HG02938 (cell line): Measurements from ENCODE around the gene FLT3.
"Not testable (repeated sequence)": the region's sequence is repeated elsewhere in the genome, so short reads cannot be mapped to it uniquely, and the experiment has no call there.

Source experiments
- ATAC-seq: cut with Tn5 transposase; IDR thresholded peaks from one replicate; pipeline ENCODE4 v1.9.1; 2021; ENCODE audit warnings: mild to moderate bottlenecking, moderate library complexity; ENCODE audit not compliant: unreplicated experiment

The FLT3 gene

DNA sequence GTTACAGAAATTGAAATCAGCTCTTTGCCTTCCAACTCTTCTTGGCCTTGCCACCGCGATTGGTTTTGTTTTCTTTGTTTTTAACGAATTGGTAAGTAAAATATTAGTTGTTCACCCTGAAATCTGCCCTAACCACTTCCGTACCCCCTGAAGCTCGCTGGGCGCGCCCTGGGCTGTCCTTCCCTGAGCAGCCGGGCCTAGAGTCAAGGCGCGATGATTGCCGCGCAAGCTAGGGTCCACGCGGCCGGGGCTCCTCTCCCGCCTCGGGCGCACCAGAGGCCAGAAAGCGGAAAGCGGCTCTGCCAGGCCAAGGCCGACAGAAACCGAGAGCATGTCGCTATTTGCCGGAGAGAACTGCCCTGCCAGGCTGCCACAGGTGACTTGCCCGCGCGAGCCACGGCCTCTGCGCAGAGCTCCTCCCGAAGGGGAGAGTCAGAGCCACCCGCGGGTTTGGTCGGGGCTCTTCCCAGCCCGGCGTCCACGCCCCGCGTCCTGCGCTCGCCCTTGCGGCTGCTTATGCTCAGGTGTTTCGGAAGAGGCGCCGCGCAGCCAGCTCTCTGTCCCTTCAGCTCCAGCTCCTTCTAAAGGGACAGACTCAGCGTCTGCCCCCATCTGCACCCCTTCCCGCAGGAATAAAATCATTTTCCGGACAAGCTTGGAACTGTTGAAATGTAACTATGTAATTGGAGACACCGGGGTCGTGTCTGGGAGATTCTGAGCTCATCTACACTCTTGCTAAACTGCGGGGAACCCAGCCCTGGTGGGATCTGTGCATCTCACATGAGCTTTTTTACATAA is 124.6 kb downstream of the FLT3 start:
- ATAC-seq = no peak

DNA sequence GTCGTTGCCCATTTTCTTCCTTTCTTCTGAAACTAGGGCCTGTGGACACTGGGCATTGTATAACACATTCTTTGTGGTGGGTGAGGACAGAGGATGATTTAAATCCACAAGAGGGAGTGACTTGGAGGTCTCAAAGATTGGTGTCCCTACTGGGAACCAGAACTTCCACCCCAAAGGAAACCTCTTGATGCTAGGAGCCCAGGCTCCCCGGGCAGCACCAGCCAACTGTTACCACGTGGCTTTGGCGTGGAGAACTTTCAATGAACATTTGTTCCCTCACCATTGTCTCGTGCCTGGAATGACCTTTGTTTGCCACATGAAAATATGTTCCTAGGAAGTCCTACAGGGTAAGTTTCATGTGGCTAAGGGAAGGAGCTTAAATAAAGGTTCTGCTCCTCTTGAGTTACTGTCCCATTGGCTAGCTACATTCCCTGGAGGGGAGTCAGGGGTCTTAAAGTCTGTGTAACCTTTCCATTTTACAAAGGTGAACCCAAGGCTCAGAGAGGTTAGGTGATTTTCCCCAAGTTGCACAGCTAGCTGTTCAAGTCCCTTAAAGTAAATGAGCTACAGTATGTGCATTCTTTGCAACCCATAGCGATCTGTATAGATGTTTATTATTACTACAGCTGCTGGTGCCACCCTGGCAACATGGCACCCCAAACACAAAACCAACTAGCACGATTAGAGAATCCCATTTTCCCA is 126.3 kb downstream of the FLT3 start:
- ATAC-seq = no peak

DNA sequence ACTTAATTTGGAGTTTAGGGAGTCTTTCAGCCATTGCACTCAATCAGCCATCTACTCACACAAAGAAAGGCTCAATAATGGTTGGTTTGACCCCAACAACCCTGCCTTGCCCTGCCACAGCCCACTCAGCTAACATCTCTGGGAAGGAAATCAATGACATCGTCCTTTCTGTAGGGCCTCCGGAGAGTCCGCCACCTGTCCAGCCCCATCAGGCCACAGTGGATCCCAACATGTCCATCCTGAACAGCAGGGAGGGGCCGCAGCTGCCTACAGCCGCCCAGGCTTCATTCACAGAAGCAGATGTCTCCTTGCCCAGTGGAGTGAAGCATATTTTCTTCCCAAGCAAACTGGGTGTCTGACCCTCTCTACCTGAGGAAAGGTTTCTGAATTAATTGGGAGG is 127.1 kb downstream of the FLT3 start:
- no peak for ATAC-seq

DNA sequence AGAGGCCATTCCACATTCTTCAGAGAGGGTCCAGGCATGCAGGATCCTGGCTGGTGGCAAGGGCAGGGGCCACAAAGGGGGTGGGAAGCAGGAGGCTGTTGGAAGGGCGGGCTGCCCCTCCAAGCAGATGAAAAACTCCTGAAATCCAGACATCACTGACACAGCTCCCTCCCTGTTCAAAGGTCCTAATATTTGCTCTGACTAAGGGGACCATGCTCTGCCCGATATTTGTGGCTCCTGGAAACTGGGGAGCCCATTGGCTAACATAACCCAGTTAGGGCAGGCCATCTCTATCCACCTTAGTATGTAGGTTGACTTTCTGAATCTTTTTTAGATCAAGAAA is 127.9 kb downstream of the FLT3 start:
- ATAC-seq = no peak

DNA sequence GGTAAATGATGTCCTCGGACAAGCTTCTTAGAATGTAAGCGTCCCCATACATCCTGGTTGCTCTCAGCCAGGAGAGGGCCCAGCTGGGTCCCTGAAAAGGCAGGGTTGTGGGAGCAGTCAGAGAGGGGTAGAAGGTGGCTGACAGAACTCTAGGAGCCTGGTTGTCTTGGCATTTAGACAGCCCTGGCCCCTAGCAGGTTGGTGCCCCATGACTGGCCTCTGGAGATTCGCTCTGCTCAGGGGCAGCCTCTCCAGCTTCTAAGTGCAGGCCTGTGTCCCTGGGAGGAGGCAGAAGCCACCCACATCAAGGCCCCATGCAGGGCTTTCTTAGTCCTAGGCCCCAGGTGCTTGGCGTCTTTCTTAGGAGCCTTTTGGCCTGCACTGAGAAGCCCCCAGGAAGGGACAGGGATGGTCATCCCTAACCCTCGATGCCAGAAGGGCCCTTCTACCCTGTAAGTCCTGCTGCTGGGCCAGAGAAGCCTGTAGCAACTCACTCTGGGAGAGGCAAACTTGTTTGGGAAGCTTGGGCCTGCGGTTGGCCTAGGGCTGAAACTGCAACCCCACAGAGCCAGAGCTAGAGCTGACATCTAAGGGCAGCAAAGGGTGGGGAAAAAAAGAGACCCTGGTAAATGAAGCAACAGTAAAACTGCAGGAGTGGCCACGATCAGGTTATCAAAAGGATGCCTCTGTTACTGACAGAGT is 128.4 kb downstream of the FLT3 start:
- ATAC-seq = no peak

DNA sequence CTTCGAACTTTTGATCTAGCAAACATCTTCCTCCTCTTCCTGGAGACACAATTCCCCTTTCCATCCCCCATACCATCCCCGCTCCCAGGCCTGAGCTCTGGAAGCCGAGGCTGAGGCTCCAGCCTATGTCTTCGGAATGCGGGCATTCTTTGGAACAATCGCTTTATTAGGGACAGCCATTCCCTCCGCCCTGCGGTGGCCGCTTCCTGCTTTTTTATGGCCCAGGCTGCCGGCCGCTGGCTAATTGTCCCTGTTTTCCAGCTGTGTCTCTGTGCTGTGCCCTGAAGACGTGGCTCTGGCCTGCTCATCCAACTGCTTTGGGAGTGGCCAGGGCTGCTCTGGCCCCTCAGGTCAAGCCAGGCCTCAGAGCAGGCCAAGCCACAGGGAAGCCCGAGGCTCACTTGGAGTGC is 129.1 kb downstream of the FLT3 start:
- ATAC-seq = no peak

DNA sequence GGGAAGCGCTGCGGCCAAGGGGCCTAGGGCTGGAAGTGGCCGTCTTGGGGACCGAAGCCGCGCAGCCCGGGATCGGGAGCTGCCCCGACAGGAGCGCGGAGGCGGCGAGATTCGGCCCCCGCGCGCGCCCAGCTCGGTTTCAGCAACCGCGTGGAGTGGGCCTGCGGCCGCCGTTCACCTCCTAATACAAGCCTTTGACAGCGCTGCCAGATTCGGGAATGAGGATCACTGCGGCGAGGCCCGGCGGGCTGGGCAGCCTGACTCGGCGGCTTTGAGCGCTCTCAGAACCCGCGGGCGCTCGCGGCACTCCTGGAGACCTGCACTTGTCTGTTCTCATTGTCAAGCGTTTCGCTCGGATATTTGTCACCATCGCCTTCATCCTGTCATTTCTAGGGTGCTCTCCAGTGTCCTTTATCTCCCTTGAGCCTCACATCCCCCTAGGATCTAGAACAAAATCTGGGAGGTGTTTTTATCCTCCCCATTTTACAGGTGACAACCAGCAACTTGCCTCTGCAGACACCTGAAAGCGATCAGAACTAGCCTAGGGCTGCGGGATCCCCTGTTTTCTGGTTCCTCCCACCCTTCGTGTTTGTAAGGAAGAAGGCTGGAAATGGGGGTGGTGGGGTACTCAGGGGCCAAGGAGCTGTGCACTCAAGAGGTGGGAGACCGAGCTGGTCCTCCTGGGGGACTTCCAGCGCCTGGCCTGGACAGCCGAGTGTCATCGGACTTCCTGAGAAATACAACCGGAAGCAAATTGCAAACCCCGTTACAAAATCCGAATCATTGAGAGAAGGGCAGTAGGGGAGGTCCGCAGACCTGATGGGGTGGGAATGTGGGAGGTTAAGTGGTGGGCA is 129.8 kb downstream of the FLT3 start:
- no peak for ATAC-seq

DNA sequence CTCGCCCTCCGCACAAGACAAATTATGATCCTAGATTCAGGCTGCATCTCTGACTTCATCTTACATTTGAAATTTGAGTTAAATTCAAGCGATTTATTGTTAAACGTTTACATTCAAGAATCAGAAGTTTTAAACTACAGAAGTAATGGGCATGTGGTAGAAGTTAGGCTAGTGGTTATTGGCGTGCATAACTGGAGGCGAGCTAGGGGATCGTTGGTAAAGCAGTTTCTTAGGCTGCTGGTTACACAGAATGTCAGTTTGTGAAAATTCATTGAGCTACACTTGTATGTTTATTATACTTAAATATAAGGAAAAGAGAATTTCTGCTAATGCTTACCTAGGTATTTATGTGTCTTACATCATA is 130.5 kb downstream of the FLT3 start:
- no peak for ATAC-seq

DNA sequence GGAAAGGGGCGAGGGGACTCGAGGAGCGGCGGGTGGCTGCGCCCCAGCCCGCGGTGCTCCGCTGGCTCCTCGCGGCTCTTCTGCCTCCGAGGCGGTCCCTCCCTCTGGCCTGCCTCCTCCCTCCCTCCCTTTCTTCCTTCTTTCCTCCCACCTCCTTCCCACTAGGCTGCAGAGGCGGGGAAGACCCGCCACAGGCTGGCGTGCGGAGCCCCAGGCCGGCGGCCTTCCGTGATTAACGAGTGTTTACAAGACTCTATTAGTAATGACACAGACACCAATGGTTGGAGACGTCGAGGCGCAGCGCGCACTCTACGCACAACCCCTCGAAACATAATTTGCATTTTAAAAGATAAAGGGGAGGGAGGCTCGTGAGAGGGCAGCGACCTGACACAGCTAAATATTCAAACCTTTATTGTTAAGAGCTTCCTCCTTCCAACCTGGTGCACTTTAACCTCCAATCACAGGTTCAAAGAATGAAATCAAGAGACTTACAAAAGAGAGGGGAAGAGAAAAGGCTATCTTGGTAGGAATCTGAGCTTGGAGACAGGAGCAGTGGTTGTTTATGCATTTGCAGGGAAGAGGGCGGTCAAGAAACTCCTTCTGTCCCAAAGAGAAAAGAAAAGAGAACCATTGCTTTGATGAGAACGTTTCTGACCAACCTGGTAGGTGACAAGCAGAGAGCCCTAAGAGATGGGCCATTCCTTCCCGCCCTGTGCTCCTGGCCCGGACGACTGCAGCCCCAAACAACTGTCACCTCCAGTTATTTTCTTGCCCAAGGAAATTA is 131.1 kb downstream of the FLT3 start, which contains the start of gene CDX2:
Gene CDX2, minus strand, starts transcription at position 234 of the 784 bp plus-strand sequence. CDS start 309 bp downstream, outside the sequence.
- no peak for ATAC-seq

DNA sequence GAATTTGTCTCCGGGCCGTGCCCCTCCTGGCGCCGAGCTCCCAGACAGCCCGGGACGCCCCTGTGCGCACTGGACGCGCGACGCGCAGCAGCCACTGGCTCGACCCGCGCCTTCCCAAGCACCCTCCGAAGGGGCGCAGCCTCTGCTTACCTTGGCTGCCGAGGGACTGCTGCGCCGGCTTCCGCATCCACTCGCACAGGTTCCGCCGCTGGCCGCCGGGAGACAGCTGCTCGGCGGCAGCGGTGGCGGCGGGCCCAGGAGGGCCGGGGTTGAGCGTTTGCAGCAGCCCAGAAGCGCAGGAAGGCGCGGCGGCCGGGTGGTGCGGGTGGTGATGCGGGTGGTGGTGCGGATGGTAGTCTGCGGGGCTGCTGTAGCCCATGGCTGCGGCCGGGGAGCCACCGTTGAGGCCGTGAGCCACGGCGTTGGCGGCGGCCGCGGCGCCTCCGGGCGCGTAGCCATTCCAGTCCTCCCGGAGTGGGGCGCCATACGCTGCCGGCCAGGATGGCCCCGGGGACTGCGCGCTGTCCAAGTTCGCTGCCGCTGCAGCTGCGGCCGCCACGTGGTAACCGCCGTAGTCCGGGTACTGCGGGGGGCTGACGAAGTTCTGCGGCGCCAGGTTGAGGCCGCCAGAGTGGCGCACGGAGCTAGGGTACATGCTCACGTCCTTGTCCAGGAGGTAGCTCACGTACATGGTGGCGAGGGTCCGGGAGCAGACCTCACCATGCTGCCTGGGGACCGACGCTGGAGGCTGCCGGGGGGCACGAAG is 131.9 kb downstream of the FLT3 start:
- no peak for ATAC-seq

DNA sequence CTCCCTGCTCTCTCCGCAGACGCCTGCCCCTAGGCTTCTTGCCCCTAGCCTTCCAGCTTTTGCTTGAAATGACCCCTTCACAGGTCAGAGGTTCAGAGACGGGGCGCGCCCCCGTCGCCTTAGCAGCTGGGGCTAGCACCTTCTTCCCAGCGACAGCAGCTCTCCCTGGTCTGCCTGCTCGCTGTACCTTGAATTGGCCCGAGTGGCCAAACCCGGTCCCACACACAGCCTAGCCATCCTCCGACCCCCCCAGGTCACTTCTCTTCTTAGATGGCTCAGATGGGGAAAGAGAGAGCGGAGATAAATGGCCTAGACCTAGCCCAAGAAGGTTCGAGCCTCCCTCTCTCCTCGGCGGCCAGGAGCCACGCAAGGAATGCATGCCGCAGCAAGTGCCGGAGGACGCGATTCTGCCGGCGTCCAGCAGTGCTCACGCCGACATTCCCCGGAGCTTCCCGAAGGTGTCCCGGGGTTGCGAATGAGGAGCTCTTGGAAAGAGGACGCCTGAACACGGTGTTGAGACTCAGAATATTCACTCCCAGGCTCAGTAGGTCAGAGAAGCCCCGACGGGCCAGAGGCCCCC is 132.6 kb downstream of the FLT3 start:
- no peak for ATAC-seq

DNA sequence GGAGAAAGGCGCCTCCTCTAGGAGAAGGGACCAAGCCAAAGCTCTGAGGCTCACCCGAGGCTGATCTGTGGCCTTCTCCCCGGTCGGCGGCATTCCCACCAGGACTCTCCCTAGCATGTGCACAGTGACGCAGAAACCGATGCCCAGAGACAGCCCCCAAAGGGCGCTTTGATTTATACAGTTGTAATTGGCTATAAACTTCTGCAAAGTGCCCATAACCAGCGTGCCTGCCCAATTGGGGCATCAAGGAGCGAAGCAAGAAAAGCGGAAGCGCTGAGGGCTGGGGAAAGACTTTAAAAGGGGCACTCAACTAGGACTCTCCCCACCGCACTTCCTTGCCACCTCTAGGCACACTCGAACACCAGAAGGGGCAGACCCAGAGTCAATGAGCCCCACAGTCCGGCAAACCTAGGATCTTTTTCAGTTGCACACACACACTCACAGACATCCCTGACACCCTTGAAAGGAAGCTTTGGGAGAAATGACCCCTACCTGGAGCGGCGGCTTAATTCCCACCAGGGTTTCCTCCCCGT is 133.1 kb downstream of the FLT3 start:
- ATAC-seq = no peak

DNA sequence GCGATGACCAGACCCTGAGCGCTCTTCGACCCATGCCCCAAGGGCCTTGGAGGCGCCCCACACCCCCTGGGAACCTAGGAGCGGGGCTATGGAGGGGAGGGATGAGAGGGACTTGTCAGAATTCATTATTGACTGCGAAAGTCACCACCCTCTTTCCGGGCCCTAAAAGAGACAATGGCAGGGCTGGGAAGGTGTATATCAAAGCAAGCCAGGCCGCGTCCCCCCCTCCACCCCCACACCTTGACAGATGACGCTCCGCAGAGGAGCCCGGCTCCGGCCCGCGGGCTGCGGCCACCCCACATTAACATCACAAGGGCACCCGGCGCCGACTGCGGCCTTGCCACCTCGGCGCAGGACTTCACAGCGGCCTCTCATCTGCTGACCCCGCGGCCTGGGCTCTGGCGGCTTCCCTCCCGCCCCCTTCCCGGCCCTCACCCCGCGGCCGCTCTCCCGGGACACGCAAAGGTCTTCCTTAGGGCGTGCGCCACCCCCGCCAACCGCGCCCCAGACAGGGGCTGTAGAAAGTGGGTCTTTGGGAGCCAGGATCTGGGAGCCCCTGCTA is 133.7 kb downstream of the FLT3 start:
- no peak for ATAC-seq

DNA sequence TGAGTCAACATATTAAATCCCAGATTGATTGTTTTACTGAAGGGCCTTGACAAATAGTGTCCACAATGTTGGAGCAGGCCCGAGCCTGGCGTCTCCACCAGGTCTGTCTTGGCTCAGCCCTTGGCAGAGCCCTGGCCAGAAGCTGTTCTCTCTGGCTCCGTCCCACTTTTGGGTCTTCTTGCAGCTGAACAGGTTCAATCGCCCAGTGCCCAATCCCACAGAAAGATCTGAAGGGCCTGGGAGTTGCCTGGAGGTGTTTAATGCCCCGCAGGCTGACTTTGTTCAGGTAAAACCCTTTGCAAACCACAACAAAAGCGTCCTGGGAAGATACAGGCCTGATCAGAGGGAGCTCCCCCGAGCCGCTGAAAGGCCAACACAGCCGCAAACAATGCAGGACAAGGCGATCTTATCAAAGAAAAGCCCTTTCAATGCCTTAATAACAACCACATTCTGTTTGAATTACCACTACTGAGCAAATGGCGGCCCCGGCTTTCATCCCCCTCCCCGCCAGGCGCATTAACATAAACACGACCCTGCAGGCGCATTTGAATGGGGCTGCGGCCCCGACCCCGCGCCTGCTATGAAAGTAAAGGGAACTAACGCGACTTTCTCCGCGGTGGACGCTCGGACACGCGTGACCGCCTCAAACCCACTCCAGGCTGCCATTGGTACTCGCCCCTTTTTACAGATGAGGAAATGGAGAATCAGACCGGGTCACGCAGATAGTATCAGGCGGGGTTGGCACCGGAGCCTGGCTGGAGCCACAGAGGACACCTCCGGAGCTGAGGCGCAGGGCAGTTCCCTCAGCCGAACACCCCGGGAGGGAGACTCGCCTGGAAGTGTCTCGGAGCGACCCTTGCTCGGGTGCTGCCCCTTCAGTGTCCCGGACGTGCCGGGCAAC is 134.4 kb downstream of the FLT3 start:
- ATAC-seq = no peak

DNA sequence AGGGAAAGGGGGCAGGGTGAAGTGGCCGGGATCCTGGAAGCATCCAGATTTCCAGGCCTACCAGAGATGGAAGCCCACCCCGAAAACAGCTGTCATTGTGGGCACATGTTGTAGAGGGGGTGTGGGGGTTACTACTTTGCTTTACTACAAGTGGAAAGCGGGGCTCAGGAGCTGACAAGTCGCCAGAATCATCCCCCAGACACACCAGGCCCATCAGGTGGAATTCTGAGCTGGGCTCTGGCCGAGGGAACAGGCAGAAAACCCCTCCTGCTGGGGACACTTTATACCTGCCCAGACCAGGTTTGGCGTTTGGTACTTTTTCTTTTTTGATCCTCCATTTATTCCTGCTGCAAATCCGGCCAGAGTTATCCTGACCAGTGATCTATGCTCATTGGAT is 135.0 kb downstream of the FLT3 start:
- no peak for ATAC-seq

DNA sequence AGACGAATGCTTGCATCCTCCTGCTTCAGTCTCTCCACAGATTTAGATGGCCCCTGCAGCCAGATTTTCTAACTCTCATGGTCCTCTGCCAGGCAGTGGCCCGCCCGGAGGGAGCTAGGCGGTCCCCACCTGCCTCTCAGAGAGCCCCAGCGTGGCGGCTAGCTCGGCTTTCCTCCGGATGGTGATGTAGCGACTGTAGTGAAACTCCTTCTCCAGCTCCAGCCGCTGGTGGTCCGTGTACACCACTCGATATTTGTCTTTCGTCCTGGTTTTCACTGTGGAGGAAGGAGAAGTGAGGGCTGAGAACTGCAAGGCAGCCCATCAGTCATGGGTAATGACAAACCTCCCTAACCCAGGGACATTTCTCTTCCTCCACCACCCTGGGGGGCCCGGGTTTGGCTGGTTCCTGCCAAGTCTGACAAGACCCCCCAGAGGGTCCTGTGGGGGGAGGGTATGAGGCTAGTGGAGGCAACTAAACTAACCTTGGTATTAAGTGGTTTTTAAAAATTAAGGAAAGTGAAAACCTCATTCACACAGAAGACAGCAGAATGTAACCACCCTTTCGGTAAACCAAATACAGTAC is 135.5 kb downstream of the FLT3 start:
- ATAC-seq = no peak

DNA sequence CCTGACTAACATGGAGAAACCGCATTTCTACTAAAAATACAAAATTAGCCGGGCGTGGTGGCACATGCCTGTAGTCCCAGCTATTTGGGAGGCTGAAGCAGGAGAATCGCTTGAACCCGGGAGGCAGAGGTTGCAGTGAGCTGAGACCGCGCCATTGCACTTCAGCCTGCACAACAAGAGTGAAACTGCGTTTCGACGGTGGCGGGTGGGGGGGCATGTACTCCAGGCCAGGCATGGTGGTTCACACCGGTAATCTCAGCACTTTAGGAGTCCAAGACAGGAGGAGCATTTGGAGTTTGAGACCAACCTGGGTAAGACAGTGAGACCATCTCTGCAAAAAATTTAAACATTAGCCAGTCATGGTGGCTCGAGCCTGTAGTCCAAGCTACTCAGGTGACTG is 136.2 kb downstream of the FLT3 start:
- ATAC-seq = not testable (repeated sequence)
